Fibroblast of villous mesenchyme (primary cell): ENCODE results near the gene TOLLIP. TPM values are rescaled to one million over a fixed set of nuclear protein-coding genes. Genes with fewer than 3 reads are reported as not detected.
A peak's percentile ranks its signal among the peaks of the same experiment; 100 is the strongest.
"Not testable (repeated sequence)": the region's sequence is repeated elsewhere in the genome, so short reads cannot be mapped to it uniquely, and the experiment has no call there.

Experiments
- DNase-seq: peaks from one replicate; pipeline ENCODE4 v3.0.0-alpha.2; 2010; ENCODE audit warnings: low read depth
- H3K4me3 ChIP-seq: 2 replicates; pipeline ENCODE4 v1.5.1; 2011; ENCODE audit warnings: low read depth, mild to moderate bottlenecking, low read length
- CTCF ChIP-seq: IDR thresholded peaks from 2 replicates; pipeline ENCODE4 v1.5.1; 2012; ENCODE audit warnings: low read depth, mild to moderate bottlenecking, low read length; ENCODE audit not compliant: insufficient read depth
- total RNA-seq: library from RNA; depleted of rRNA; stranded (reverse); fragments of >200 nt; gene quantifications from 2 replicates; pipeline ENCODE4 v1.2.3, GENCODE V29; 2012

The TOLLIP gene
- total RNA-seq, 1 donor, result 27.2 TPM

DNA sequence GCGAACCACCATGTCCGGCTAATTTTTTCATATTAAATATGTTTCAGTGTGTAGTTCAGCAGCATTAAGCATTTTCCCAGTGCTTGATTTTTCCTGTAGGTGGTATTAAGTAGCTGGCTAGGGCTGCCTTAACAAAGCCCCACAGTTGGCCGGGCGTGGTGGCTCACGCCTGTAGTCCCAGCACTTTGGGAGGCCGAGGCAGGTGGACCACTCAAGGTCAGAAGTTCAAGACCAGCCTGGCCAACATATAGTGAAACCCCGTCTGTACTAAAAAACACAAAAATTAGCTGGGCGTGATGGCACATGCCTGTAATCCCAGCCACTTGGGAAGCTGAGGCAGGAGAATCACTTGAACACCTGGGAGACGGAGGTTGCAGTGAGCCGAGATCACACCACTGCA is 33.5 kb upstream of the TOLLIP start:
- no peak overlapping the region for H3K4me3 ChIP-seq
- no peak for DNase-seq
- TF ChIP-seq CTCF, result no peak

DNA sequence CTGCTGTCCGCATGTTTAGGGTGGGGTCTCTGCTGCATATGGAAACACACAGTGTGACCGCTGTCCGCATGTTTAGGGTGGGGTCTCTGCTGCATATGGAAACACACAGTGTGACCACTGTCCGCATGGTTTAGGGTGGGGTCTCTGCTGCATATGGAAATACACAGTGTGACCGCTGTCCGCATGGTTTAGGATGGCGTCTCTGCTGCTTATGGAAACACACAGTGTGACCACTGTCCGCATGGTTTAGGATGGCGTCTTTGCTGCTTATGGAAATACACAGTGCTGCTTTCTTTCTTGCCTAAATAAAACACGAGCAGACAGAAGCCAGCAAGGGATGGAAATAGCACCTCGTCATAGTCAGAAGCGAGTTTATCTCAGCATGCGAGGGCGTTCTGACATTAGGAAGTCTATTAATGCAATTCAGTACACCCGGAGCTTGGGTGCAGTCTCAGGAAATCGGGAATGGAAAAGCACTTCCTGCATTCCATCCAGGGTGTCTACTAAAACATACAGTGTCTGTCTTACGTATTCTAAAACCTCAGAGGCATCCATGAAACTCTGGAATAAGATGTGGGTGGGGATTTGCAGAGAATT is 32.6 kb upstream of the TOLLIP start:
- DNase-seq, result peak; percentile 67
- TF ChIP-seq CTCF, result no peak
- H3K4me3 ChIP-seq, result no peak overlapping the region

GRCh38 chr11:1341226-1341625 is 31.8 kb upstream of the TOLLIP start:
- not testable (repeated sequence) for H3K4me3 ChIP-seq, DNase-seq

- no peak for DNase-seq
- no peak for TF ChIP-seq CTCF
- no peak overlapping the region for H3K4me3 ChIP-seq
Observed at GRCh38 chr11:1340111-1340510, 30.7 kb upstream of the TOLLIP start.

- no peak overlapping the region for H3K4me3 ChIP-seq
- no peak for DNase-seq
- no peak for TF ChIP-seq CTCF
Observed at GRCh38 chr11:1339066-1339675, 29.7 kb upstream of the TOLLIP start.

DNA sequence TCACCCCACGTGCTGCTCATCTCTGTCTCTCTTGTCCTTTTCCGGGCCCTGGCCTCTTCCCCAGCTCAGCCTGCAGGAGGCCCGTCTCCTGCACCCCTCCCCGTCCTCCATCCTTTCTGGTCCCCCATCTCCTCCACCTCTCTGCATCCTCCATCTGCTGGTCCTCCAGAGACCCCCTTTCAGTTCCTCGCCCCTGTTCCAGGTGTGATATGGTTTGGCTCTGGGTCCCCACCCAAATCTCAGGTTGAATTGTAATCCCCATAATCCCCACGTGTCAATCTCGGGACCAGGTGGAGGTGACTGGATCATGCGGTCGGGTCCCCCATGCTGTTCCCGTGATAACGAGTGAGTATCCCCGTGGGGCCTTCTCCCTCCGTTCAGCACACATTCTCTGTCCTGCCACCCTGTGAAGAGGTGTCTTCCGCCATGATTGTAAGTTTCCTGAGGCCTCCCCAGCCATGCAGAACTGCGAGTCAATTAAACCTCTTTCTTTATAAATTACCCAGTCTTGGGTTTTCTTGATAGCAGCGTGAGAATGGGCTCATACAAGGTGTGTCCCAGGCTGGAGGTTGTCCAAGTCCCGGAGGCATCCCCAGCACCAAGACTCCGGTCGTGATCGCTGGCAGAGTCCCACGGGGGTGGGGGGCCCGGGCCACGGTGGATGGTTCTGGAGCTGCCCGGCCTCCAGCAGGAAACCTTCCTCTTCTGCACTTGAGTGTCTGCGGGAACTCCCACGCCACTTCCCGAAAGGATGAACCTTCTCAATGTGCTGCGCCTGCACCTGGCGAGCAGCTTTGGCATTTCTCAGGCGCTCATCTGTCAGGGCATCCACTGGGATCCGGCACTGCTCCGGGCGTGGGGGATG is 29.0 kb upstream of the TOLLIP start:
- DNase-seq, result no peak

More for the DNA sequence above, 29.0 kb upstream of the TOLLIP start:
- no peak overlapping the region for H3K4me3 ChIP-seq
- no peak for TF ChIP-seq CTCF
